Skin epidermis (tissue), 12 donors: ENCODE results near the gene THBS3.
"Not testable (repeated sequence)": the region's sequence is repeated elsewhere in the genome, so short reads cannot be mapped to it uniquely, and the experiment has no call there.

Source experiments
- H3K27ac ChIP-seq, 21 experiments: fragments of 200-600 bp; sonication (generic) in 11 of 21; one replicate each; pipeline ENCODE4 v1.5.0; 2020; ENCODE audit warnings: mild to moderate bottlenecking in 3 of 21, inconsistent platforms in 2 of 21, moderate library complexity in 2 of 21
- H3K4me3 ChIP-seq, 7 experiments: fragments of 200-600 bp; sonication (generic) in 2 of 7; one replicate each; pipeline ENCODE4 v1.5.0; 2020; ENCODE audit warnings: inconsistent platforms in 2 of 7, mild to moderate bottlenecking in 2 of 7, moderate library complexity in 1 of 7

THBS3 gene

DNA sequence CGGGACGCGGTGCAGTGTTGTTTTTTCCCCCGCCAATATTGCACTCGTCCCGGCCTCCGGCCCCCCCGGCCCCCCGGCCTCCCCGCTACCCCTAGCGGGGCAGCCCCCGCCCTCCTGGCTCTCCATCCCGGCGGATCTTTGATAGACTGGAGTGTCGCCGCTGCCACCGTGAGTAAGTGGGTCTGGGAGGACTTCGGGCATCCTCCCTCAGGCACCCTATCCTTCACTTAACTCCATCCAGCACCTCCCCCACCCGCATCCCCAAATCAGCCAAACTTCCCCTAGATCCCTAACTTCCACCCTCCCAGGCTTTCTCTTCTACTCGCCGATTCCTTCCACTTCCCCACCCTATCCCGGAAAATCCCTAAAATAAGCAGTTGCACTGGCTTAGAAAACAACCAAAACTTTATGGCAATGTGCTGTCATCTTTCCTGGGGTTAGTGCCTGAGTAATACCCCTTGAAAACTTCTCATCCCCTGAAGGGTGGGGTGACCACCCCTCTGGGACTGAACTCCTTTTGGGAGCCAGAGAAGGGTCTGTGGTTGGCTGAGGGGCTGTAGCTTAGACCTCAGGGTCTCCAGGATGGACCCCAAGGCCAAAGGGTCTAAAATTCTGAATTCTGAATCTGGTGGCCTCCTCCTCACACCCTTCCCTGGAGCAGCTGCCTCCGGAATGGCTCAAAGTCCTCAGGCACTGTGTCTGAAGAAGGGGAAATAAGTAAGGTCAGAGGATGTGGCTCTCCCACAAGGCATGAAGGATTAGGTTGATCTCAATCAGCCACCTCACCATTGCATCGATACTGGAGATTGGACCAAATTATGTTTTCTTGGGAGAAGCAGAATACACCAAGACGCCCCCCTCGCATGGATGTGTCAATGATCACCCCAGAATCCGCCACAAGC lies 12.2 kb downstream of the THBS3 start:
- peak overlapping the region; percentile 35 to 48 (median 45) for H3K4me3 ChIP-seq
- peak overlapping the region in 19 of 21 experiments; percentile 11 to 95 (median 77) for H3K27ac ChIP-seq

DNA sequence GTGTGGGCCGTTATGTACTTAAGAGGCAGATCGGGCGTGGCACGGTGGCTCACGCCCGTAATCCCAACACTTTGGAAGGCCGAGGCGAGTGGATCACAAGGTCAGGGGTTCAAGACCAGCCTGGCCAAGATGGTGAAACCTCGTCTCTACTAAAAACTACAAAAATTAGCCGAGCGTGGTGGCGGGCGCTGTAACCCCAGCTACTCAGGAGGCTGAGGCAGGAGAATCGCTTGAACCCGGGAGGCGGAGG lies 13.8 kb downstream of the THBS3 start:
- H3K4me3 ChIP-seq = peak overlapping the region; percentile 35 to 48 (median 45)
- H3K27ac ChIP-seq = peak overlapping the region; percentile 16 to 95 (median 77)

DNA sequence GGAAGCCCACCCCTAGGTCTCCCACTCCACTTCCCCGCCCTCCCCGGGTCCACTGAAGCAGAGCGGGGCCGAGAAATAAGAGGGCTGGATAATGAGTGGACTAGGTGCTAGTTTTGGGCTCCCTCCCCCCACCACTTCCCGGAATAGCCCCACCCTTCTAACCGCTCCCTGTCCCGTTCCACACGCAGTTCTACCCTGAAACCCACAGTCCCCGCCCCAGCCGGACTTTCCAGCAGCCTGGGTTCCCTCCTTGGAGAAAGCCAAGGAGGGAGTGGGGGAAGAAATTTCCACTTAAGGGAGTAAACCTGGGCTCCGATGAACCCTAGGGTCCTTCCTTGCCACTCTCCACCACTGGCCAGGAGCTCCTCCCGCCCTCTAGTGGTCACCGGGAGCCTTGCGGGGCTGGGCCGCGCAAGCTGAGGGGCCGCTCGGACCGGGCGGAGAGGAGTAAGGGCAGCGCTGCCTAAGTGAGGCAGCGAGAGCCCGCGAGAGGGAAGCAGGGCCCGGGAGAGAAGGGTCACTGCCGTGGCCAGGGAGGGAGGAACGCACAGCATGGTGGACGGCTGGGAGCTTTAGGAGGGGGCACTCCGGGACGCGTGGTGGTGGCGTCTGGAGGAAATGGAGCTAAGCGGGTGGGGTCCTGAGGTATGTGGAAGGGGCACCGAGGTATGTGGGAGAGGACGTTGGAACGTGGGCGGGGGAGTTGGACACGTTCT lies 14.3 kb downstream of the THBS3 start:
- peak overlapping the region; percentile 35 to 48 (median 45) for H3K4me3 ChIP-seq
- peak overlapping the region; percentile 16 to 95 (median 77) for H3K27ac ChIP-seq

DNA sequence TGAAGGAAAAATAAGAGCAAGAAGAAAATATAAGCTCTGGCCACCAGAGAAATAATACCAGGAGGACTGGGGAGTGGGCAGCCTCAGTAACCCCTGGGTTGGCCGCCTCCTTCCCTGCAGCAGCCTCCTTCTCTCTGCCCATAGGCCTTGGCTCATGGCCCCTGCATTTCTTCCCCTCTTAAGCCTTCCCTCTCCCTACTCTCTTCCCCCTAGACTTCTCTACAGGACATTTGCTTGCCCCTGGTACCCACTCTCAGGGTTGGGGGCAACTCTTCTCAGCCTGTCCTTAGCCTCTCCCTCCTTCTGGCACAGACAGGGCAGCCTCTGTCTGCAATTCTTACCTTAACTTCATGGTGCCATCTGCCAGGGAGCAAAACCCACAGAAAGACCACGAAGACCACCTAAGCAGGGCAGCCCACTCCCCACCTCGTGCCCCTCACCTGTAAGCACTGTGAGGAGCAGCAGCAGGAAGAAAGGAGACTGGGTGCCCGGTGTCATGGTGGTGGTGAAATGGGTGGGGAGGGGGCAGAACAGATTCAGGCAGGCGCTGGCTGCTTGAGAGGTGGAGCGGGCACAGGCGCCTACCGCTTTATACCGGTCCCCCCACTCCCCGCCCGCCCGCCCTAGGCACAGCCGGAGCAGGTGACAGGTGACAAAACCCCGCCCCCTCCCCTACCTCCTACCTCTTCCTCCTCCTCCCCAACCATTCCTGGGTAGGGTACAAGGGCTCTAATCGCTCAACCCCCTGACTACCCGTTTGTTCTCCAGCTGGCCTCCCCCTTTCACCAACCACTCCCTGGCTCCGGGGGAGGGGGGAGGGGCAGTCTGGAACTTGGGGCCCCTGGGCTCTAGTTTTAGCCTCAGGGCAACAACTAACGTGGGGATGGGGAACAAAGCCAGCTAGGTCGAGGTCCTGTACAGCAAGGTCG lies 15.1 kb downstream of the THBS3 start:
- peak overlapping the region; percentile 16 to 95 (median 77) for H3K27ac ChIP-seq
- peak overlapping the region; percentile 35 to 48 (median 45) for H3K4me3 ChIP-seq

DNA sequence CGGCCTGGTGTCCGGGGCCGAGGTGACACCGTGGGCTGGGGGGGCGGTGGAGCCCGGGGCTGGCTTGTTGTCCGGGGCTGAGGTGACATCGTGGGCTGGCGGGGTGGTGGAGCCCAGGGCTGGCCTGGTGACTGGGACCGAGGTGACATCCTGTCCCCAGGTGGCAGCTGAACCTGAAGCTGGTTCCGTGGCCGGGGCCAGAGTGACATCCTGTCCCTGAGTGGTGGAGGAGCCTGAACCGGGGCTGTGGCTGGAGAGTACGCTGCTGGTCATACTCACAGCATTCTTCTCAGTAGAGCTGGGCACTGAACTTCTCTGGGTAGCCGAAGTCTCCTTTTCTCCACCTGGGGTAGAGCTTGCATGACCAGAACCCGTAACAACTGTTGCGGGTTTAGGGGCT lies 15.8 kb downstream of the THBS3 start:
- H3K4me3 ChIP-seq = no peak overlapping the region
- H3K27ac ChIP-seq = peak overlapping the region in 15 of 21 experiments; percentile 70 to 95 (median 77)

DNA sequence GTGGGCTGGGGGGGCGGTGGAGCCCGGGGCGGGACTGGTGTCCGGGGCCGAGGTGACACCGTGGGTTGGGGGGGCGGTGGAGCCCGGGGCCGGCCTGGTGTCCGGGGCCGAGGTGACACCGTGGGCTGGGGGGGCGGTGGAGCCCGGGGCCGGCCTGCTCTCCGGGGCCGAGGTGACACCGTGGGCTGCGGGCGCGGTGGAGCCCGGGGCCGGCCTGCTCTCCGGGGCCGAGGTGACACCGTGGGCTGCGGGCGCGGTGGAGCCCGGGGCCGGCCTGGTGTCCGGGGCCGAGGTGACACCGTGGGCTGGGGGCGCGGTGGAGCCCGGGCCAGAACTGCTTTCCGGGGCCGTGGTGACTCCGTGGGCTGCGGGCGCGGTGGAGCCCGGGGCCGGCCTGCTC lies 17.8 kb downstream of the THBS3 start:
- not testable (repeated sequence) for H3K27ac ChIP-seq, H3K4me3 ChIP-seq

DNA sequence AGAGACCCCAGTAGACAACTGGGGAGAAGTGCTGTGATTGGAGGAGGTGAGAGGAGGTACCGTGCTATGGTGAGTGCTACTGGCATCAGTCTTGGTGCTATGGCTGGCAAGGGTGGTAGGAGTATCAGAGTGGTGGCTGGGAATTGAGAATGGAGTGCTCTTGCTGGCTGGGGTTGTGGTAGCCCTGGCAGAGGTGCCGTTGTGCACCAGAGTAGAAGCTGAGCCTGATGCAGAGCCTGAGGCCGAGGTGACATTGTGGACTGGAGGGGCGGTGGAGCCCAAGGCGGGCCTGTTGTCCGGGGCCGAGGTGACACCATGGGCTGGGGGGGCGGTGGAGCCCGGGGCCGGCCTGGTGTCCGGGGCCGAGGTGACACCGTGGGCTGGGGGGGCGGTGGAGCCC lies 19.4 kb downstream of the THBS3 start:
- Histone ChIP-seq H3K27ac (peak overlapping the region in 2 of 21 experiments; percentile 11 to 17), H3K4me3 (no peak overlapping the region)

DNA sequence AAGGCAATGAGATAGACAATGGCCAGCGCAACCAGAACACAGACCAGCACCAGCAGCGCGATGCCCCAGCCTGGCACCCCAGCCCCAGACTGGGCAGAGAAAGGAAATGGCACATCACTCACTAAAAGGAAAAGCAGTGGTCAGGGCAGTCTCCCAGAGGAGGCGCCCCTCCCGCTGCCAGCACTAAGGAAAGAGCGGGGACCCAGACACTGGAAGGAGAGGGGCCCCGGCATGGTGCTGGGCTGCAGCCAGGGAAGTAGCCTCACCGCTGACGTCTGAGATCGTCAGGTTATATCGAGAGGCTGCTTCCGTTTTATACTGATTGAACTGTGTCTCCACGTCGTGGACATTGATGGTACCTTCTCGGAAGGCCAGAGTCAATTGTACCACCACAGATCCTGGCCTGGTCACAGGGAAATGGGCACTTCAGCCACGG lies 20.2 kb downstream of the THBS3 start:
- Histone ChIP-seq H3K27ac (peak overlapping the region in 1 of 21 experiments; percentile 16), H3K4me3 (no peak overlapping the region)

DNA sequence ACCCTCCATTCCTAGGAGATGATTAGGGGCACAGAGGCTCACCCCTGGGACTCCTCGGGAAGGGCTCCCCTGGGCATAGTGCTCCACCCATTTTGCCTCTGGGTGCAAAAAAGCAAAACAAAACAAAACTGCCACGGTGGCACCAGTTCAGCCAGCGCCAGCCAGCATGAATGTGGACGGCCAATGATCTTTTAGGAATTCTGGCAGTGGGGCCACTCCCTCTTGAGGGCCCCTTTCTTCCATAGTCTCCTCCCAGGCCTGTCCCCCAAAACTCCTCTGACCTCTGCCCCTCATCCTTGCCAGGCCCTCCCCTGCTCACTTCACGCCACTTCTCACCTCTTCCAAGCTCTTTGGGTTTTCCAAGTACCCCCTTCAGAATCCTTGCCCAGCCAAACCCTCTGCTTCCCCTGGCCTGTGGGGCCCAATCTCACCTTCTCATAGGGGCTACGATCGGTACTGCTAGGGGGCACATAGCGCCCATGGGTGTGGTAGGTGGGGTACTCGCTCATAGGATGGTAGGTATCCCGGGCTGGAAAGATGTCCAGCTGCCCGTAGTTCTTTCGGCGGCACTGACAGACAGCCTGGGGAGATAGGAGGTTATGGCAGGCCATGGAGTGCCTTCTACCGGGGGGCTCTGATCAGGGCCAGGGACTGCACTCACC lies 20.8 kb downstream of the THBS3 start:
- H3K27ac ChIP-seq = peak overlapping the region in 1 of 21 experiments; percentile 16
- H3K4me3 ChIP-seq = no peak overlapping the region

DNA sequence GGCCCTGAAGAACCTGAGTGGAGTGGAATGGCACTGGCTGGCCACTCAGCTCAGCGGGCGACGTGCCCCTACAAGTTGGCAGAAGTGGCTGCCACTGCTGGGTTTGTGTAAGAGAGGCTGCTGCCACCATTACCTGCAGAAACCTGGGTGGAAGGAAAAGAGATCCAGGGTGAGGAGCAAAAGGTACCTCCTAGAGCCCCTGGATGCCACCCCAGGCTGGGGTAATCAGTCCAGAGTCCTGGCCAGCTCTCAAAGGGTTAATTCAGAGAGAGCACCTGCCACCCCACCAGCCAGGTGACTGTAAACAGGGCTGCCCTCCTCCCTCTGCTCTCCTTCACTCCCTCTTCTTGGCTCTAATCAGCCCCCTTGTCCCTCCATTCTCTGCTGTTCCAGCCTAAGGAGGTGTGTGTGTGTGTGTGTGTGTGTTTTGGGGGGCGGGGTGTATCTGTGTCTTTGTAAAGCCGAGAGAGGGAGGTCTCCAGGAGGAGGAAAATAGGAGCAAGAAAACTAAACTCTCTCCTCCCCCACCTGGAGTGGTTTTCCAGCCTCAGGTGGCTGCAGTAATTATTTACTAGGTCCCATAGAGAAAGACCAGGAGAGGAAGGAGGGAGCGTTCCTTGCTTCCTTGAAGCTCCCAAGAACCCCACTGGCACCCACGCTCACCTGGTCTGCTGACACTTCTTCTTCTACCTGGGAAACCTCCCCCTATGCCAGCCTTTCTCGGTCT lies 21.5 kb downstream of the THBS3 start:
- Histone ChIP-seq H3K4me3 (no peak overlapping the region), H3K27ac (peak overlapping the region in 1 of 21 experiments; percentile 16)

DNA sequence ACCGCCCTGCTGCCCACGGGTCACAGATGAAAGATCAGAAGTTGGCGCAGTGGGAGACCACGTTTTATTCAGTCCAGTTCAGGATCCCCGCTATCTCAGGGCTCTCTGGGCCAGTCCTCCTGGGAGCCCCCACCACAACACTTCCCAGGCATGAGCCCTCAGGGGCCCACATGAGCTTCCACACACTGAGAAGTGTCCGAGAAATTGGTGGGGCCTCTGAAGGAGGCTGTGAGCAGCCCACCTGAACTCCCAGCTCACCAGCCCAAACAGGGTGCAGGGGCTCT lies 22.0 kb downstream of the THBS3 start:
- peak overlapping the region in 1 of 21 experiments; percentile 49 for H3K27ac ChIP-seq
- no peak overlapping the region for H3K4me3 ChIP-seq

DNA sequence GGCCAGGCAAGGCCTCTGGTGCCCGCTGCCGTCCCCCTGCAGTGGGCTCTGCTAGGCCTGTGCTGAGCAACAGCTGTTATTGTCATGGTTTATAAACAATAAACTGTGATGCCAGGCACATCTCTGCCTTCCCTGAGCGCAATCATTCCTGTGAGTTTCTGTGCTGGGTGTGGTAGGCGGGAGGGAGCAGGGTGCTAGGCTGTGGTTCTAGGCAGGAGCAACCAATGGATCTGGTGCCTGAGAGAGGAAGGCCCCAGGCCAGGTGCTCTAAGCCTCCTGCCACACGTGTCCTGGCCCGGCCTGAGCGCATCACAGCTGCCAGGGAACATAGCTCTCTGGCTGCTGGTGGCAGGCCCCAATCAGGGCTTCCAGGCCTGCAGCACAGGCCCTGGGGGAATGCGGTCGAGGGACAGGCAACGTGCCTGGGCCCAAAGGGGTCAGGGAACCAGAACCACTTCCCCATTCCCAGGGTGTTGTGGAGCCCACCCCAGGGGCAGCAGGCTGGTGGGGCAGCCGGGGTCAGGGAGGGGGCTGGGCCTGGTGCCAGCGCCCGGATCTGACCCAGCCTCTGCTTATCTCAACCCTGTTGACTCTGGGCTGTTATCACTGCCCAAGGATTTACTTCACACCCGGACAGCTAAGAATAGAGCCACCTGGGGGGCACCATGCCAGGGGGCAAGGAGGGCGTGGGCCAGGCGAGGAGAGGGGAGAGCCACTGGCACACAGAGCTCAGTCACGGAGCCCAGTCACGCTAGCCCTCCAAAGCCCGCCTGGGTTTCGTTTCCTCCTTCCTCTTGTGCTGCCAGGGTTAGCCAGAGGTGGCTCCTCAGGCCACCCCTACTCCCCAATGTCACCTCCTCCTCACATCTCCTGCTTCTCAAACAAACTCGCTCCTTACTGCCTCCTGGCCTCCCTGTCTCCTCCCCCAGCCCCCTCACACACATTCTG lies 22.6 kb downstream of the THBS3 start:
- H3K27ac ChIP-seq = peak overlapping the region in 4 of 21 experiments; percentile 21 to 49 (median 32)
- H3K4me3 ChIP-seq = no peak overlapping the region

DNA sequence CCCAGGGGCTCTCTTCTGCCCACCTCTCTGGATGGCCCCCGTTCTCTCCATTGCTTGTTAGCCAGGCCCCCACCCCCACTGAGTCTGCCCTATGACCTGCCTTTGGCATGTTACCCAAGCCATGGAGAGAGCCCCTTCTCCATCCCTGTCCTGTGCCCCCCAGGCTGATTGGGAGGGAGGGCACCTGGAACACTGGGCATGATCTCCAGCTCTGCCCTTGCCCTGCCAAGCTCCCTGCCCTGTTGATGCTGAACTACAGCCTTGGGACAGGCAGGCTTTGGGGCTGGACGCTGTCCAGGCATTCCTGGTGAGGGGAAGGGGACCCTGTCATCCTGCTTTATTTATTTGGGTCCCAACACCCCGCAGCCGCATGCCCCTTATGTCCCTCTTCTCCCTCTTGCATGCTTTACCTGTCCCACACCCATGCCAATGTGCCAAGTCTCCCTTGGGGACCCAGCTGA lies 23.3 kb downstream of the THBS3 start:
- Histone ChIP-seq H3K27ac (peak overlapping the region in 1 of 21 experiments; percentile 49), H3K4me3 (no peak overlapping the region)

DNA sequence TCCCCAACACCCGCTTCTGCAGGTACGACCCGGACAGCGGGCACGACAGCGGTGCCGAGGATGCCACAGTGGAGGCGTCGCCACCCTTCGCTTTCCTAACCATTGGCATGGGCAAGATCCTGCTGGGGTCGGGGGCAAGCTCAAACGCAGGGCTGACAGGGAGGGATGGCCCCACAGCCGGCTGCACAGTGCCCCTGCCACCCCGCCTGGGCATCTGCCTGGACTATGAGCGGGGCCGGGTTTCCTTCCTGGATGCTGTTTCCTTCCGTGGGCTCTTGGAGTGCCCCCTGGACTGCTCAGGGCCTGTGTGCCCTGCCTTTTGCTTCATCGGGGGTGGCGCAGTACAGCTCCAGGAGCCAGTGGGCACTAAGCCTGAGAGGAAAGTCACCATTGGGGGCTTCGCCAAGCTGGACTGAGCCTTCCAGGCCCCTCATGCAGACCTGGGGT lies 23.9 kb downstream of the THBS3 start:
- Histone ChIP-seq H3K4me3 (no peak overlapping the region), H3K27ac (peak overlapping the region in 1 of 21 experiments; percentile 49)

DNA sequence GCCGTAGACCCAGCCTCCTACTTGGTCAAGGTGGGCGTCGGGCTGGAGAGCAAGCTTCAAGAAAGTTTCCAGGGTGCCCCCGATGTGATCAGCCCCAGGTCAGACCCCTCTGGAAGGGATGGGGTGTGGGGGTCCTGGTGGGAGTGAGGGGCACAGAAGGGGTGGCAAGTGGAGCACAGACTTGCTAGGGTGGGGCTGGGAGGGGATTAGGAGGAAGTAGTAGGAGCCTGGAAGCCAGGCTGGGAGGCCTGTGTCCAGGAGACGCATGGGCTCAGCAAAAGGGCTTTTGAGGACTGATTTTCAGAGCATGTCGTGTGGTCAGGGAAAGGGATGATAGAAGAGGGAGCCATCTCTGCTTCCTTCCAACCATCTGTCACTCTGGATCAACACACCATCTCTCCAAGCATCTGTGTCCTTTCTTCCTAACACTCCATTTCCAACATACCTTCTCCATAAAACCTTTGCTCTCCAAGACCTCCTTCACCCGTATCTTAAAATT lies 25.6 kb downstream of the THBS3 start:
- Histone ChIP-seq H3K27ac (no peak overlapping the region), H3K4me3 (no peak overlapping the region)

DNA sequence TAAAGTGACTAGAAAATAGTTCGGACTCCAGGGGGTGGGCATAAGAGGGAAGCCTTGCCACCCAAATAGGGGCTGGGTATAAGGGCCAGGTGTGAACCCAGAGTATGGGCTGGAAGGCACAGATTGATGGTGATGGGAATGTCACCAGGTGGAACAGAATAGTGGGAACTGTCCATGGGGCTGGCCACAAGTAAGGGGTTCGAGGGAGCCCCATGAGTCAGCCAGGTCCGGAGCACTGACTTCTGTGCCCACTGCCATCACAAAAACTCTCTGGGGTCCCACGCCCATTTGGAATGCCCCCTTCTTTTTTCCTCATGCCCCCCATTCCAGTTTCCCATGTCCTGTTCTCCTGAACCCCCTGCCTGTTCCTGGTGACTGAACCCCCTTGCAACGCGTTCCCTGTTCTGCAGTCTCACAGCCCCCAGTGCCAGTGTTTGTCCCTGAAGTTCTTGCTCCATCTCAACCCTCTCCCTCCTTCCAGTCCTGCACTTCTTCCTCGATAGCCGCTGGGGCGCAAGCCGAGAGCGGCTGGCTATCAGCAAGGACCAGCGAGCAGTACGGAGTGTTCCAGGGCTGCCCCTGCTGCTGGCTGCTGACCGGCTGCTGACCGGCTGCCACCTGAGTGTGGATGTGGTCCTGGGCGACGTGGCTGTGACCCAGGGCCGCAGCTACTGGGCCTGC lies 26.2 kb downstream of the THBS3 start:
- H3K4me3 ChIP-seq = no peak overlapping the region
- H3K27ac ChIP-seq = no peak overlapping the region
